Effector CD4-positive, alpha-beta T cell (primary cell): Measurements from ENCODE around the gene DNAJB2.
A peak's percentile ranks its signal among the peaks of the same experiment; 100 is the strongest.

Experiments
- DNase-seq: peaks from one replicate; pipeline ENCODE4 v3.0.0-alpha.2; 2020
- total RNA-seq: gene quantifications from one replicate; lab custom pipeline; 2026; lab: John Stamatoyannopoulos, UW

DNAJB2 gene
- 149 reads per million, percentile 89 among the genes with 10 or more reads in this experiment for total RNA-seq

DNA sequence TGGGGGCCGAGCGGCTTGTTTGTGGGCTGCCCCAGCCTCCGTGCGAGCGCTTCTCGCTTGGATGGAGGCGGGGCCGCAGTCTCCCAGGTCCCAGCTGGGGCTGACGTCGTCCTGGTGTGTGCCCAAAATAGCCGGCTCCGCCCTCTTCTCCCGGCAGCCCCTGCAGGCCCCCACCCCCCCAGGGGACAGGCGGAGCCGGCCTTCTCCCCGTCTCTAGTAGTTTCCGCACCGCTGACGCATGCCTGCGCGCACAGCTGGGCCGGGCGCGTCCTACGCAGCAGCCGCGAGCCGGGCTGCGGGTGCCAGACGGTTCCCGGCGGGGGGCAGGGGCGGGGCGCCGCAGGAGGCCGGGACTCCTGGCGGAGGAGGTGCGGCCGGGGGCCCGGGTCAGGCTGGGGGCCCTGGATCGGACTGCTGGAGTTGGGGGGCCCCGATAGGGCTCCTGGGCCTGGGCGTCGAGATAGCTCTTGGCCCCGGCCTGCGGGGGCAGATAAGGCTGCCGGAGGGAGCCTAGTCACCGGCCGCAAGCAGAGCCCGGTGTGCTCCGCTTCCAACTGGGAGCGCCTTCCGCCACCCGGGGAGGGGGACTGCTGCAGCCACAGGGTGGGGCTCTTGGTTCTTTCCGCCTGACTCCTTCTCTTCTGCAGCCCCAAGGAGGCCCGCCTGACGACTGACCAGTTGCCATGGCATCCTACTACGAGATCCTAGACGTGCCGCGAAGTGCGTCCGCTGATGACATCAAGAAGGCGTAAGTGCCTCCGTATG lies at the start of gene DNAJB2:
Gene DNAJB2, plus strand, starts transcription at position 216 of the 765 bp plus-strand sequence. Its CDS starts 468 bp downstream, at position 684.
- DNase-seq: peak; percentile 99

DNA sequence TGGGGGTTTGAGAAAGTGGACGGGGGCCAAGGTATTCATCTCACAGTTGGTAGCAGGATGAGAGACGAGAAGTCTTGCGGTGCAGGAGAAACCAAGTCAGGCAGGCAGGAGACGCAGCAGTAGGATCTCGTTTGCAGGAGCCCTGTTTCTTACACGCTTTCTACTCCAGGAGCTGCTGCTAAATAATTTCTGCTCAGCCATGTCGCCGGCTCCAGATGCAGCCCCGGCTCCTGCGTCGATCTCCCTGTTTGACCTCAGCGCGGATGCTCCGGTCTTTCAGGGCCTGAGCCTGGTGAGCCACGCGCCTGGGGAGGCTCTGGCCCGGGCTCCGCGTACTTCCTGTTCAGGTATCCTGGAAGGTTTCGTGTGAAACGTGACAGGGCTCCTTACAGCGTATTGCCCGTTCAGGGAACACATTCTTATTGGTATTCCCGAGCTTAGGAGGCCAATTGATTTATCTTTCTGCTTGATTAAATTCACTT lies 49.1 kb upstream of the DNAJB2 start:
- peak; percentile 29 for DNase-seq

DNA sequence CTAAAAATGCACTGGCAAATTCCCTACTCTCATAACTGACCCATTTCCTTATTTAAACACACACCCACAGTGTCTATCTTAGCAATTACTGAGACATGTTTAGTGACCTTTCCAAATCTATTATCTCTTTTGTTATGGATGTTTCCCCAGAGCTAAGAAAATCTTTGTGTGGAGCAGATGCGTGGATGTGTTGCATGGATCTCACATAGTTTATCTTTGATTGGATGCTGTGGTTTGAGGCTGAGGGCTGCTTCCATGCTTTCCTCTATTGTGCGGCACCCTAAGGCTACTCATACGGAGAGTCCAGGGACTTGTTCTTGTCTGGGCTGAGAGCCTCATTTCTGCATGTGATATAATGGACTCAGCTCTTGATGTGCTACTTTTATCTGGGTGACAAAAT lies 44.8 kb upstream of the DNAJB2 start:
- no peak for DNase-seq

DNA sequence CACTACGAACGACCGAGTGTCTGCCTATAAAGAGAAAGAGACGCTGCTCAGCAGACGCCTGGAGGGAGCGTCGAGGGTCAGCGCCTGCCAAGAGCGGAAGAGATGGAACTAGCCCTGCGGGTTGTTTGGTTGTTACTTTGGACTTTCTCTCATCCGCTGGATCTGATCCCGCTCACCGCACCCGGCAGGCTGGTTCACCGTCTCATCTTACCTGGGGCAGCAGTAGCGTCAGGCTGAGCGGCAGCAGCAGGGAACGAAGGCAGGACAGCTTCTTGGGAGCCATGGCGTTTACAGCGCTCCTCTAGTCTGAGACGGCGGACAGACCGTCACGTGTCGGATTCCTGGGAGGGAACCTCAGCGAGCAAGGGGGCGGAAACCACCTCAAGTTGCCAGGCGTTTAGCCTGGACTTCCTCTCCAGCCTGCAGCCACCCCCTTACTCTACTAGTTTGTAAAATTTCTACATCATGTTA lies 35.8 kb upstream of the DNAJB2 start:
- DNase-seq: no peak

- no peak for DNase-seq
Measured at GRCh38 chr2:219244789-219245147, 34.4 kb upstream of the DNAJB2 start.

- peak; percentile 82 for DNase-seq
Measured at GRCh38 chr2:219245148-219245898, 33.8 kb upstream of the DNAJB2 start, which contains the start of the genes GLB1L and STK16. Gene GLB1L, minus strand, starts transcription at chr2:219245444. Its CDS starts 1,871 bp downstream, at chr2:219243573. Gene STK16, plus strand, starts transcription at chr2:219245479. Its CDS starts 521 bp downstream, at chr2:219246000.

- no peak for DNase-seq
Measured at GRCh38 chr2:219245899-219246230, 33.3 kb upstream of the DNAJB2 start.

- no peak for DNase-seq
Measured at GRCh38 chr2:219246559-219246958, 32.6 kb upstream of the DNAJB2 start.

DNA sequence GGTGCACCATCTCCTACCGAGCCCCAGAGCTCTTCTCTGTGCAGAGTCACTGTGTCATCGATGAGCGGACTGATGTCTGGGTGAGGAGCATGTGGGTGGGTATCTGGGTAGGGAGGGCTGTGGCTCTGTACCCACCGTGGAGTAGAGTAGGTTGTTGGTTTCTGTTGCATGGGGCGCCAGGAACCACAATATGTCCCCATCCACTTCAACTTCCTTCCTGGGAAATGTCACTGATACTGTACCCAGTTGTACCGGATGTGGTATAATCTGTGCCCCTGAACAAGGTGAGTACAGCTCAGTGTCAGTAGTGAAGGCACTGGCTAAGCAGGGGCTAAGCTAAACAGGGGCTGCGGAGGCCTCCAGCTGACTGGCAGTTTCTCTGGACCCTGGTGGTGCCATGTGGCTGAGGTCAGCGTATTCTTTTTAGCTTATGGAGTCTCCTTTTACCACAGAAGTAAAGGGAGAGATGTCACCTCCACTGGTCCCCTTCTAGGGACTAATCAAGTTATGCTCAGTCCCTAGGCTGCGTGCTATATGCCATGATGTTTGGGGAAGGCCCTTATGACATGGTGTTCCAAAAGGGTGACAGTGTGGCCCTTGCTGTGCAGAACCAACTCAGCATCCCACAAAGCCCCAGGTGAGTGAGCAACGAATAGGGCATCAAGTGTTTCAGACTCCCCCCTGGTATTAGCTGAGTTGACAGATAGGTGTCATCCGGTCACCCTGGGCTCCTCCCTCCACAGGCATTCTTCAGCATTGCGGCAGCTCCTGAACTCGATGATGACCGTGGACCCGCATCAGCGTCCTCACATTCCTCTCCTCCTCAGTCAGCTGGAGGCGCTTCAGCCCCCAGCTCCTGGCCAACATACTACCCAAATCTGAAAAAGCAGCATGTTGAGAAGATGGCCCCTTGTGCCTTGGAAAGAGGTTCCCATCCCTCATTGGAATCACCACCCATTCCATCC lies 31.2 kb upstream of the DNAJB2 start:
- DNase-seq: peak; percentile 51

- DNase-seq: no peak
Measured at GRCh38 chr2:219248845-219249202, 30.3 kb upstream of the DNAJB2 start.

- DNase-seq: peak; percentile 20
Measured at GRCh38 chr2:219249203-219249980, 29.8 kb upstream of the DNAJB2 start.

- DNase-seq: no peak
Measured at GRCh38 chr2:219250049-219250781, 29.0 kb upstream of the DNAJB2 start.

DNA sequence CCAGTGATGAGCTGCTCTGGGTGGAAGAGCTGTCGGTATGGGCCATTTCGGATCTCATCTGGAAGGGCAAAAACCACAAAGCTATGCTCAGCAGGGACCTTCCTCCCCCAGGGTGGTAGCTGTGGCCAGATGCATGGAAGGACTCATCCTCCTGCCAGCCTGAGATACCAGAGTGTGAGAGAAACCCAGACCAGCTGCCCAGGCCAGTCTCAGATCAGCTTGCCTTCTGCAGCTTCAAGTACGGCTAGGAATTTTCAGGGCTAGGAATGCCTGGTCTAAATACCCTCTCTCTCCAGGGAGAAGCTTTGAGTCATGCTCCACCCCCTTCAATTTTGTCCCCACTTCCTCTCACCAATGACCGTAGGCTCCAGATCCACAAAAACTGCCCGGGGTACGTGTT lies 27.5 kb upstream of the DNAJB2 start:
- no peak for DNase-seq

GRCh38 chr2:219252084-219252483 lies 27.1 kb upstream of the DNAJB2 start:
- DNase-seq: peak; percentile 19

- DNase-seq: no peak
Measured at GRCh38 chr2:219252570-219252899, 26.6 kb upstream of the DNAJB2 start.

GRCh38 chr2:219252900-219253752 lies 26.0 kb upstream of the DNAJB2 start, which contains the start of gene TUBA4B:
Gene TUBA4B, plus strand, starts transcription at chr2:219253243. Its CDS starts 165 bp downstream, at chr2:219253408.
- DNase-seq: peak; percentile 29

DNA sequence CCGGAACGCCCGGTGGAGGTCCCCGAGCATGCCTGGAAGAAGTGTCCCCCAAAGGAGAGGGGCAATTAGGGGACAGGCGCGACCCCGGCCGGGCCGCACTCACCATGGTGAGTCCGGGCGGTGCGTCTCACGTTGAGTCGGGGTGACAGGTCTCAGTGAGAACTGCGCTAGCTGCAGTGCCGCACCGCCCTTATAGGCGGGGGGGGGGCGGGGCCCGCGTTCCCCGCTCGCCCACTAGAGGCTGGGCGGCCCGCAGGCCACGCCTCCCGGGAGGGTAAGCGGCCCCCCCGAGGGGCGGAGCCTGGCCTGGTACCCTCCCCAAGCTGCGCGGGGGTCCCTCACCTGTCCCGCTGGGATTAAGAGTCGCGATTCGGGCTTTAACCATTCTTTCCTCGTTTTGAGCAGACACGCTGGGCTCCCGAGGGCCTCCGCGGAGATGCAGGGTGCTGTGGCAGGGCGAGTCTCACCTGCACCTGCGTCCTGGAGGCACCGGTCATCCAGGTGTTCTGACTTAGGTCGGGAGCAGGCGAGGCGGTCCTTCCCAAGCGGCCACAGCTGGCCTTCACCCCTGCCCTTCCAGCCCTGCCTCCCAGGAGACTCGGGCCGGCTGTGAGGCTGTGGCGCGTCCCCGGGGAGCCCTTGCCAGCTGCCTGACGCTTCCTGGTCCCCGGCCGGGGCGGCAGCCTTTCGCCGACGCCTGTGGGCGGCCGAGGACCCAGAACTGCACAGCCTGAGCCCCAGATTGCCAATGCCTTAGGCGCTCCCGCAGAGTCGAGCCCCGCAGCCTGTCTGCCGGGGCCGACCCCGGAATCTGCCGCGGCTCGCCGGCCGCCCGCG lies 25.2 kb upstream of the DNAJB2 start, which contains the start of gene TUBA4A:
Gene TUBA4A, minus strand, starts transcription at position 166 of the 837 bp plus-strand sequence. Its CDS starts 60 bp downstream, at position 106.
- DNase-seq: peak; percentile 92

DNA sequence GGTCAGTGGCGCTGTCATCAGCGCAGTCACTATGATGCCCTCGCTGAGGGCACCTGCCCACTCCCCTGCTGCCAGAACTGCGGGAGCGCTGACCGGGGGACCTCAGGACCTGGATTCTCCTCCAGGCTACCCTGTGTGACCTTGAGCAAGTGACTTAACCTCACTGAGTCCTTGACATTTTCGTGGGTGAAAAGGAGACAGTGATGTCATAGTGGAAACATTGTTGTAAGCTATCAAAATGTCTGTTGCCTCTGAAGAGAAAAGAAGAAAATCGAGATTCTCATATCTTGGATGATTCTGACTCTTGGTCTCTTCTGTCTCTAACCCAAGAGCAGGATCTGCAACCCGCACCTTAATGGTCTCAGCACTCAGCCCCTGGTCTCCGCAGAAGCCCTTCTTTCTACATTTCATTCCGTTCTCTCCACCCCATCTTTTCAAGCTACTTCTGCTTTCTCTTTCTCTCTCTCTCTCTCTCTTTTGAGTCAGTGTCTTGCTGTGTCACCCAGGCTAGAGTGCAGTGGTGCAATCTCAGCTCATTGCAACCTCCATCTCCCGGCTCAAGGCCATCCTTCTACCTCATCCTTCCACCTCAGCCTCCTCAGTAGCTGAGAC lies 24.5 kb upstream of the DNAJB2 start:
- peak; percentile 34 for DNase-seq
